WERI-Rb-1 (cell line): ENCODE results near the gene MALAT1.

ENCODE experiments used
- DNase-seq: peaks from one replicate; pipeline ENCODE4 v3.0.0-alpha.2; 2020
- H3K27ac ChIP-seq: fragments of 250-450 bp; sonication (Bioruptor Pico); 2 replicates; pipeline ENCODE4 v1.5.1; 2020; ENCODE audit warnings: mild to moderate bottlenecking, moderate library complexity
- H3K27me3 ChIP-seq: fragments of 250-450 bp; sonication (Bioruptor Pico); 2 replicates; pipeline ENCODE4 v1.5.1; 2021; ENCODE audit warnings: mild to moderate bottlenecking, low read depth, moderate library complexity; ENCODE audit not compliant: insufficient read depth, severe bottlenecking
- H3K36me3 ChIP-seq: fragments of 250-450 bp; sonication (Bioruptor Pico); 2 replicates; pipeline ENCODE4 v1.5.1; 2020; ENCODE audit warnings: mild to moderate bottlenecking, moderate library complexity
- H3K4me3 ChIP-seq: 2 replicates; pipeline ENCODE4 v1.5.1; 2011; ENCODE audit warnings: low read depth, mild to moderate bottlenecking, control low read depth, low read length
- H3K9me3 ChIP-seq: fragments of 250-450 bp; sonication (Bioruptor Pico); 2 replicates; pipeline ENCODE4 v1.5.1; 2021; ENCODE audit warnings: mild to moderate bottlenecking, moderate library complexity; ENCODE audit not compliant: severe bottlenecking
- CTCF ChIP-seq: IDR thresholded peaks from 2 replicates; pipeline ENCODE4 v1.5.1; 2011; ENCODE audit warnings: low read depth, mild to moderate bottlenecking, control low read depth, inconsistent platforms, low read length

Gene MALAT1

GRCh38 chr11:65537620-65538231 lies 38.9 kb downstream of the MALAT1 start:
- H3K36me3 ChIP-seq: peaks cover 50% of the 10 kb centered on the region

GRCh38 chr11:65538232-65538914 lies 39.5 kb downstream of the MALAT1 start:
- no peak overlapping the region for H3K4me3 ChIP-seq
- TF ChIP-seq CTCF: no peak
- peaks cover 43% of the 10 kb centered on the region for H3K36me3 ChIP-seq
- no peaks in the 10 kb centered on the region for H3K27me3 ChIP-seq
- no peaks in the 10 kb centered on the region for H3K9me3 ChIP-seq
- H3K27ac ChIP-seq: peak overlapping the region; percentile 77
- no peak for DNase-seq

More at GRCh38 chr11:65537620-65538231, 38.9 kb downstream of the MALAT1 start:
- Histone ChIP-seq H3K27me3 (no peaks in the 10 kb centered on the region), H3K27ac (peak overlapping the region; percentile 77), H3K9me3 (no peaks in the 10 kb centered on the region), H3K4me3 (no peak overlapping the region)
- peak; percentile 83 for DNase-seq
- peak; percentile 8; the same call in 1 of the 2 replicates for TF ChIP-seq CTCF

GRCh38 chr11:65538915-65539743 lies 40.3 kb downstream of the MALAT1 start:
- Histone ChIP-seq H3K27ac (peak overlapping the region; percentile 77; the same call in 1 of the 2 replicates), H3K4me3 (no peak overlapping the region), H3K27me3 (no peaks in the 10 kb centered on the region), H3K36me3 (peaks cover 39% of the 10 kb centered on the region), H3K9me3 (no peaks in the 10 kb centered on the region)
- TF ChIP-seq CTCF: no peak
- no peak for DNase-seq

GRCh38 chr11:65539744-65540289 lies 41.0 kb downstream of the MALAT1 start:
- no peak for TF ChIP-seq CTCF
- Histone ChIP-seq H3K27ac (no peak overlapping the region), H3K27me3 (no peaks in the 10 kb centered on the region), H3K9me3 (no peaks in the 10 kb centered on the region), H3K36me3 (peaks cover 39% of the 10 kb centered on the region), H3K4me3 (no peak overlapping the region)
- DNase-seq: no peak

- TF ChIP-seq CTCF: peak; percentile 71
- no peak overlapping the region for H3K27ac ChIP-seq
- peak; percentile 83 for DNase-seq
- H3K36me3 ChIP-seq: peaks cover 35% of the 10 kb centered on the region
- H3K9me3 ChIP-seq: no peaks in the 10 kb centered on the region
- H3K4me3 ChIP-seq: no peak overlapping the region
- no peaks in the 10 kb centered on the region for H3K27me3 ChIP-seq
These were observed 41.6 kb downstream of the MALAT1 start for GRCh38 chr11:65540290-65541092.
